Thyroid gland (tissue), 4 donors: ENCODE results near the gene PGM5.

Experiments
- POLR2A ChIP-seq, 2 donors: fragments of 450-650 bp; IDR thresholded peaks; one replicate each; pipeline ENCODE4 v1.6.1; 2017; ENCODE audit warnings: antibody characterized with exemption in 2 of 2, mild to moderate bottlenecking in 2 of 2, moderate library complexity in 1 of 2
- TF ChIP-seq, protein P1 (sequence below), 6 experiments: fragments of 200-600 bp in 3 of 6; fragments of 450-650 bp in 3 of 6; sonication (generic) in 3 of 6; IDR thresholded peaks; one replicate each; pipeline ENCODE4 v1.5.1; 2016 to 2019; ENCODE audit warnings: antibody characterized with exemption in 6 of 6, mild to moderate bottlenecking in 2 of 6, inconsistent platforms in 1 of 6, moderate library complexity in 1 of 6

DNA sequence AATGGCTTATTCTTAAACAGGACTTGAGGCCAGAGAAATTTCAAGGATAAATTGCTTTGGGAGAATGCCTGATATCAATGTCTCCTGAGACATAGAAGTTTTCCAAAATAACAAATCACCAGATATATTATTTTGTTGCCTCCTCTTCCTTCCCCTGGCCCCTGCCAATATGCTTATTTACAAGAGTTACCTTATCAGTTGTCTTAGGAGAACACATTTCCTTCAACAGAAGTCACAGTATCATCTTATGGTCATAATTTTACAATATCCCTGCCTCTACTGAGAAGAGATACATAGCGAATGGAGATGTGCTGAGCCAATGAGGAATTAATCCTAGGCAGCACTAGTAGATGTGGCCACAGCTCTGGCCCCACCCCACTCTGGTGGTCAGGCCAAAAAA is 141.2 kb downstream of the PGM5 start:
- TF ChIP-seq, protein P1, sequence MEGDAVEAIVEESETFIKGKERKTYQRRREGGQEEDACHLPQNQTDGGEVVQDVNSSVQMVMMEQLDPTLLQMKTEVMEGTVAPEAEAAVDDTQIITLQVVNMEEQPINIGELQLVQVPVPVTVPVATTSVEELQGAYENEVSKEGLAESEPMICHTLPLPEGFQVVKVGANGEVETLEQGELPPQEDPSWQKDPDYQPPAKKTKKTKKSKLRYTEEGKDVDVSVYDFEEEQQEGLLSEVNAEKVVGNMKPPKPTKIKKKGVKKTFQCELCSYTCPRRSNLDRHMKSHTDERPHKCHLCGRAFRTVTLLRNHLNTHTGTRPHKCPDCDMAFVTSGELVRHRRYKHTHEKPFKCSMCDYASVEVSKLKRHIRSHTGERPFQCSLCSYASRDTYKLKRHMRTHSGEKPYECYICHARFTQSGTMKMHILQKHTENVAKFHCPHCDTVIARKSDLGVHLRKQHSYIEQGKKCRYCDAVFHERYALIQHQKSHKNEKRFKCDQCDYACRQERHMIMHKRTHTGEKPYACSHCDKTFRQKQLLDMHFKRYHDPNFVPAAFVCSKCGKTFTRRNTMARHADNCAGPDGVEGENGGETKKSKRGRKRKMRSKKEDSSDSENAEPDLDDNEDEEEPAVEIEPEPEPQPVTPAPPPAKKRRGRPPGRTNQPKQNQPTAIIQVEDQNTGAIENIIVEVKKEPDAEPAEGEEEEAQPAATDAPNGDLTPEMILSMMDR (IDR thresholded peaks at IDR 0.05): no peak
- no peak for TF ChIP-seq POLR2A (IDR thresholded peaks at IDR 0.05)
